Fibroblast of the aortic adventitia (primary cell): ENCODE results near the gene ST7L. TPM values are rescaled to one million over a fixed set of nuclear protein-coding genes. Genes with fewer than 3 reads are reported as not detected.
A peak's percentile ranks its signal among the peaks of the same experiment; 100 is the strongest.
"Not testable (repeated sequence)": the region's sequence is repeated elsewhere in the genome, so short reads cannot be mapped to it uniquely, and the experiment has no call there.

ENCODE experiments used
- DNase-seq: peaks from one replicate; pipeline ENCODE4 v3.0.0-alpha.2; 2010; ENCODE audit warnings: low read depth
- H3K4me3 ChIP-seq: 2 replicates; pipeline ENCODE4 v1.5.1; 2011; ENCODE audit warnings: low read depth, mild to moderate bottlenecking, control low read depth, low read length, moderate library complexity
- total RNA-seq: library from RNA; depleted of rRNA; stranded (reverse); fragments of >200 nt; gene quantifications from 2 replicates; pipeline ENCODE4 v1.2.3, GENCODE V29; 2012; ENCODE audit warnings: low replicate concordance
- TF ChIP-seq, protein P1 (sequence below): IDR thresholded peaks from 2 replicates; pipeline ENCODE4 v1.5.1; 2011; ENCODE audit warnings: mild to moderate bottlenecking, low read length, control low read depth, inconsistent platforms; ENCODE audit not compliant: insufficient read depth

ST7L gene
- total RNA-seq, 1 donor = 22.1 TPM

DNA sequence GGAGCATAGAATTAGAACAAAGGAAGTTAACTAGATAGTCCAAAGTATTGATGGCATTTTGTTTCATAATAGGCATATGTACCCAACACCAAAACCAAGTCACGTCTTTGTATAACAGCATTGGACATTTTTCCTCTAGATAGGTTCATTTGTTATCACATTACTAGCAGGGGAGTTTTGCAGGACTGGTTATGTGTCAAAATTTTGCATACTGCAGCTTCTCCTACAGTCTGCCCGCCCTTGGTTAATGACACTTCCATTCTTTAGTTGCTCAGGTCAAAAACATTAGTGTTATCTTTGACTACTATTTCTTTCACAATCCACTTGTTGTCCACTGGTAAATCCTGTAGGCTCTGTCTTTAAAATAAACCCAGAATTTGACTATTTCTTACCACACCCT, 9.6 kb upstream of the ST7L start:
- H3K4me3 ChIP-seq = no peak overlapping the region
- TF ChIP-seq, protein P1, sequence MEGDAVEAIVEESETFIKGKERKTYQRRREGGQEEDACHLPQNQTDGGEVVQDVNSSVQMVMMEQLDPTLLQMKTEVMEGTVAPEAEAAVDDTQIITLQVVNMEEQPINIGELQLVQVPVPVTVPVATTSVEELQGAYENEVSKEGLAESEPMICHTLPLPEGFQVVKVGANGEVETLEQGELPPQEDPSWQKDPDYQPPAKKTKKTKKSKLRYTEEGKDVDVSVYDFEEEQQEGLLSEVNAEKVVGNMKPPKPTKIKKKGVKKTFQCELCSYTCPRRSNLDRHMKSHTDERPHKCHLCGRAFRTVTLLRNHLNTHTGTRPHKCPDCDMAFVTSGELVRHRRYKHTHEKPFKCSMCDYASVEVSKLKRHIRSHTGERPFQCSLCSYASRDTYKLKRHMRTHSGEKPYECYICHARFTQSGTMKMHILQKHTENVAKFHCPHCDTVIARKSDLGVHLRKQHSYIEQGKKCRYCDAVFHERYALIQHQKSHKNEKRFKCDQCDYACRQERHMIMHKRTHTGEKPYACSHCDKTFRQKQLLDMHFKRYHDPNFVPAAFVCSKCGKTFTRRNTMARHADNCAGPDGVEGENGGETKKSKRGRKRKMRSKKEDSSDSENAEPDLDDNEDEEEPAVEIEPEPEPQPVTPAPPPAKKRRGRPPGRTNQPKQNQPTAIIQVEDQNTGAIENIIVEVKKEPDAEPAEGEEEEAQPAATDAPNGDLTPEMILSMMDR = no peak
- no peak for DNase-seq

DNA sequence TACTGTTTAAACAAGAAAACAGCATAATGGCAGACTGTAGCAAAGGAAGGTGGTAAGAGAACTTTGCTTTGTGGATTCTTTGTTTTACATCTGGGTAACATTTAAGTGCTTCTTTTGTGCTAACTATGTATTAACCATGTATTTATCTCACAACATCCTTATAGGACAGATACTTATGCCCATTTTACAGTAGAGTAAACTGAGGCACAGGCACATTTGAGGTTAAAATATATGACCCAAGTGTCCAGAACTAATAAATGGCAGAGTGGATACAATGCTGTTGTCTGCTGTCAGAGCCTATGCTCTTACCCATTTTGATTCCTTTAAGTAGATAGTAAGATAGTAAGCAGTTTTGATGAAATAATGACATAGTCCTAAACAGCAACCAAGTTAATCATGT, 7.9 kb upstream of the ST7L start:
- H3K4me3 ChIP-seq = no peak overlapping the region
- TF ChIP-seq, protein P1 = no peak
- DNase-seq = no peak

DNA sequence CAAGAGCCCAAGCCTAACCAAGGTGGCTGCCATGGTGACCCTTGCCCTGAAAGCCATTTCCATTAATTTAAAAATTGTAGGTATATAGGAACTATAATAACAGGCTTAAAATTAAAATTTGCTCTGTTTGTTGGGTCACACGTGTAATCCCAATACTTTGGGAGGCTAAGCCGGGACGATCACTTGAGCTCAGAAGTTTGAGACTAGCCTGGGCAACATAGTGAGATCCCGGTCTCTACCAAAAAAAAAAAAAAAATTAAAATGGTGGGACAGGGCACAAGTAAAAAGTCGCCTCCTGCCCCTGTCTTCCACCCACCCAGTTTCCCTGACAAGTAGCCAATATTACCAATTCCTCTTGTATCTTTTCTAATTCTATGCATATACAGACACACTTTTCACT, 7.3 kb upstream of the ST7L start:
- DNase-seq = no peak
- TF ChIP-seq, protein P1 = no peak
- H3K4me3 ChIP-seq = no peak overlapping the region

- TF ChIP-seq, protein P1 = no peak
- DNase-seq = peak; percentile 47
- H3K4me3 ChIP-seq = no peak overlapping the region
These were observed 6.8 kb upstream of the ST7L start for GRCh38 chr1:112625696-112626095.

DNA sequence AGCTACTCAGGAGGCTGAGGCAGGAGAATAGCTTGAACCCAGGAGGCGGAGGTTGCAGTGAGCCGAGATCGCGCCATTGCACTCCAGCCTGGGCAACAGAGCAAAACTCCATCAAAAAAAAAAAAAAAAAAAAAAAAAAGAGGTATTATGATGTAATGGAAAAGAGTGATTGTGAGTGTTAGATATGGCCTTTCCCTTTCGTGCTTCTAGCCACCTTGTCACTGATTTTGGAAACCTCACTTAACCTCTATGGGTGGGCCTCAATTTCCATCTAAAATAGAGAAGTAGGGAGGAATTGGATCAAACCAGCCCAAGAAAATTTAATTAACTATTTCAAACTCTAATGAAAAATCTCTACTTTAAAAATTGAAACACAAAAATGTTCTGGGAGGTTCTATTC, 5.6 kb upstream of the ST7L start:
- H3K4me3 ChIP-seq, DNase-seq: not testable (repeated sequence)

- DNase-seq = no peak
- H3K4me3 ChIP-seq = peak overlapping the region; percentile 100
- TF ChIP-seq, protein P1 = no peak
These were observed 1.4 kb upstream of the ST7L start for GRCh38 chr1:112620377-112620695.

GRCh38 chr1:112619518-112620376, 806 bp upstream of the ST7L start, which contains the start of gene CAPZA1:
TSS of gene CAPZA1 (plus strand) at chr1:112619832. CDS start at chr1:112619845, 13 bp downstream.
- TF ChIP-seq, protein P1 = no peak
- peak; percentile 89 for DNase-seq
- H3K4me3 ChIP-seq = peak within 1 kb of the TSS; percentile 100
